Caki2 (cell line): Measurements from ENCODE around the gene TNNT1. TPM values are rescaled to one million over a fixed set of nuclear protein-coding genes. Genes with fewer than 3 reads are reported as not detected.
A peak's percentile ranks its signal among the peaks of the same experiment; 100 is the strongest.

Experiments
- DNase-seq: peaks from one replicate; pipeline ENCODE4 v3.0.0-alpha.2; 2015; ENCODE audit warnings: low read depth
- in situ Hi-C: cut with HindIII; loops from 2 replicates; pipeline ENCODE4 v1.10.0; 2016; ENCODE audit warnings: low sequenced_read_pairs, low pct_unique_long_range_greater_than_20kb, mixed read lengths
- total RNA-seq: library from RNA; depleted of rRNA; stranded (reverse); fragments of >200 nt; shearing (Covaris generic); gene quantifications from 2 replicates; pipeline ENCODE4 v1.2.3, GENCODE V29; 2014; ENCODE audit warnings: low replicate concordance

Gene TNNT1
- total RNA-seq, 1 experiment from 2014 or later = 325 TPM

GRCh38 chr19:55153652-55154264, 4.8 kb upstream of the TNNT1 start:
- DNase-seq = no peak
- in situ Hi-C loops = no loop called here

- no peak for DNase-seq
- in situ Hi-C loops = no loop called here
Observed at GRCh38 chr19:55152017-55152416, 3.0 kb upstream of the TNNT1 start.

- no peak for DNase-seq
- in situ Hi-C loops = no loop called here
Observed at GRCh38 chr19:55147545-55148251, 1.3 kb downstream of the TNNT1 start.

DNA sequence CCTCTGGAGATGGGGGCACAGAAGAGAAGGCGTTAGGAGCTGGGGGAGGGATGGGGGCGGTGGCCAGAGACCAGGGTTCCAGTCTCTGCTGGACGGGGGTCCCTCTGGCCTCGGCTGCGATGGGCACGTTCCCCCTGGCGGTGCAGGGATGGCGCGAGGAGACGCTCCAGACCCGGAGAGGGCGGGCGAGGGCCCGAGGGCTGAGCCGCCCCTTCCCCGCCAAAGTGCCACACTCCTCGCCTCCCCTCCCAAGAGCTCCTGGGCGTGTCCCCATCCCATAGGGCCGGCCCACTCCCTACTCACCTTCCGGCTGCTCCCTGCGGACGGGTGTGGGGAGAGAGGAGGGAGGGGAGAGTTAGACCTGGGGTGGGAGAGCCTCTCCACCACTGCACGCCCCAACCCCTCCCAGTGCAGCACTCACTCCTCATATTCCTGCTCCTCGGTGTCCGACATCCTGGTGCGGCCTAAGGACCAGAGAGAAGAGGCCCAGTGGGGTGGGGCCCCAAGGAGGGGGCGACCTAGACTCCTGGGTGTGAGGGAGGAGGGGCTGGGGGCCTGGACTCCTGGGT, 2.2 kb downstream of the TNNT1 start:
- in situ Hi-C loops = no loop called here
- peak; percentile 96 for DNase-seq

GRCh38 chr19:55146078-55146704, 2.8 kb downstream of the TNNT1 start:
- peak; percentile 55 for DNase-seq
- in situ Hi-C loops = no loop called here

DNA sequence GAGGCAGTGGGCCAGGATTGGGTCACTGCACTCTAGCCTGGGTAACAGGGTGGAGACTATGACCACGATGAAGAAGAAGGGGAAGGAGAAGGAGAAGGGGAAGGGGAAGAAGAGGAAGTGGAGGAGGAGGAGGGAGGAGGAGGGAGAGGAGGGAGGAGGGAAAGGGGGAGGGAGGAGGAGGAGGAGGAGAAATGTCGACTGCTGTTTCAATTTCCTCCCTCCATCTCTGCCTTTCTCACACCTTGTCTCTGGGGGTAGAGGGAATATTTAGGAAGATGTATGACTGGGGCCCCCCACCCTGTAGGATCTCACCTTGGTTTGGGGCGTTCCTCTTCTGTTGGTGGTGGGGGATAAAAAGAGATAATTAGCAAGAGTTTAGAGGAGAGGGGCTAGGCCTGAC, 3.8 kb downstream of the TNNT1 start:
- in situ Hi-C loops = no loop called here
- DNase-seq = no peak

- in situ Hi-C loops = no loop called here
- no peak for DNase-seq
Observed at GRCh38 chr19:55141696-55142095, 7.3 kb downstream of the TNNT1 start.

DNA sequence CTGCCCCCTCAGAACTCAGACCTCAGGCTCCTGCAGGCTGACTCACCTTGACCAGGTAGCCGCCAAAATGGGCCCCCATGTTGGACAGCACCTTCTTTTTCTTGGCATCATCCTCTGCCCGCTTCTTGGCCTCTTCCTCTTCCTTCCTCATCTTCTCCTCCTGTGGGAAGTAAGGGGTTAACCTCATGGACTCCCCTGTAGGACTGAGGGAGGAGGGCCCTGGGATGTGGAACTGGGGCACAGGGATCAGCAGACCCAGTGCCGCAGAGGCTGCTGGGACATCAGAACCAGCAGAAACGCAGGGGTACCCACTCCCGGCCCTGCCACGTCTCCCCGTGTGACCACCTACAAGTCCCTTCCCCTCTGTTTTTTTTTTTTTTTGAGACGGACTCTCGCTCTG, 11.1 kb downstream of the TNNT1 start:
- in situ Hi-C loops = no loop called here
- DNase-seq = no peak

- no peak for DNase-seq
- in situ Hi-C loops = no loop called here
Observed at GRCh38 chr19:55136399-55137102, 12.5 kb downstream of the TNNT1 start.

DNA sequence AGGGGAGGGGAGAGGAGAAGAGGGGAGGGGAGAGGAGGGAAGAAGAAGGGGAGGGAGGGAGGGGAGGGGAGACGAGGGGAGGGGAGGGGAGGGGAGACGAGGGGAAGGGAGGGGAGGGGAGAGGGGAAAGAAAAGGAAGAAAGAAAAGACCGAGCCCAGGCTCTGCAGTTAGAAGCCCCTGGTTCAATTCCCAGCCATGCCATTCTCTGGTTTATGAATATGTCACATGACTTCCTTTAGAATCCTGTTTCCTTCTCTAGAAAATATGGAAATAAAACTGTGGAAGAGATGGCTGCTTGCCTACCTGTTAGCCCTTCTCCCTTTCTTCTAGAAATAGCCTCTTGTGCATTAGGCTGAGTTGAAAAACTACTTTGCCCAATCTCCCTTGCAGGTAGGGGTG, 14.3 kb downstream of the TNNT1 start:
- in situ Hi-C loops = no loop called here
- no peak for DNase-seq

DNA sequence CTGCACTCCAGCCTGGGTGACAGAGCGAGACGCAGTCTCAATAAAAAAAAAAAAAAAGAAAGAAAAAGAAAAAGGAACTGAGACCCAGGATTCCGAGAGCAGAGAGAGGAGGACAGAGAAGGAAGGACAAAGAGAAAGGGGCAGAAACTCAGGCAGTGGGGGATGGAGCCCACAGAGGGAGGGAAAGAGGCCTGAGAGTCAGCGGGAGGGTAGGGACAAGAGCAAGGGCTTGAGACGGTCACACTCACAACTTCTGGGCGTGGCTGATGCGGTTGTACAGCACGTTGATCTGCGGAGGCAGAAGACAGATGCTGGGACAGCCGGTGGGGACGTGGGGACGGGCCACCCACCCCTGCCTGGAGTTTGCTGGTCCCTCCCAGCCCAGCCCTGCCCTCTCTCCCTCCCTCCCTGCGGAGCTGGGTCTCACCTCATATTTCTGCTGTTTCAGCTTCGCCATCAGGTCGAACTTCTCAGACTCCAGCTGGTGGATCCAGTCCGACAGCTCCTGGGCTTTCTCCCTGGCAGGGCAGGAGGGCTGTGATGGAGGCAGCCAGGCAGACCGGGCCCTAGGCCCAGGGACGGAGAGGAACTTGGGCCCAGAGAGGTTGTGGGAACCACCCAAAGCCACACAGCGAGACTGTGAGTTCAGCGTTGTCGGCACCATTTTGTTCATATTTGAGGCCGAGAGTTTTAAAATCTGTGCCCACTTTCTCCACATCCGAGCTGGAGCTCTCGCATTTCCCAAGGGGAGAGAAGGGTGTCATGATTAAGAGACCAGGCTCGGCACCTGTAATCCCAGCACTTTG, 15.2 kb downstream of the TNNT1 start:
- DNase-seq = no peak
- in situ Hi-C loops = no loop called here

DNA sequence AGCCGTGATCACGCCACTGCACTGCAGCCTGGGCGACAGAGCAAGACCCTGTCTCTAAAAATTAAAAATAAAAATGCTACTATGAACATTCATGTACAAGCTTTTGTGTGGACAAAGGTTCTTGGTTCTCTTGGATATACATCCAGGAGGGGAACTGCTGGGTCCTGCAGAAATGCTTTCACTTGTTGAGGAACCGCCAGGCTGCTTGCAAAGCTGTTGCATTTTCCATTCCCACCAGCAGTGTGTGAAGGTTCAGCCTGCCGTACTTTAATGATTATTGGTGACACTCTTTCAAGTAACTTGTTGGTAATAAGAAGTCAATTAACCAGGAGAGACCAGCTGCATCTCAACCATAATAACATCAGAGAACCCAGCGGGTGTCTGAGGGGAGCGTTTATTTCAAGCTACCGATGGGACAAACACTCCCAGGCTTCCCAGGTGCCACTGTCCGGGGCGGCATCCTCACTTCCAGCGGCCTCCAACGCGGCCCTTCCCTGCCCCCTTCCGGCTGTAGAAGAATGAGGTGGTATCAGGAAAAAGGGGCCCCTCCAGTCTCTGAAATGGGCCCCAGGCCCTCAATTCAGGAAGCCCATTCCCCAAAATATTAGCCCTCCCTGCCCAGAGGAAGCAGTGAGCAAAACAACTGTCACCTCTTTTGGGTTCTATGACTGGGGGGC, 16.4 kb downstream of the TNNT1 start:
- in situ Hi-C loops = no loop called here
- no peak for DNase-seq

GRCh38 chr19:55131421-55131820, 17.6 kb downstream of the TNNT1 start:
- no peak for DNase-seq
- in situ Hi-C loops = no loop called here

DNA sequence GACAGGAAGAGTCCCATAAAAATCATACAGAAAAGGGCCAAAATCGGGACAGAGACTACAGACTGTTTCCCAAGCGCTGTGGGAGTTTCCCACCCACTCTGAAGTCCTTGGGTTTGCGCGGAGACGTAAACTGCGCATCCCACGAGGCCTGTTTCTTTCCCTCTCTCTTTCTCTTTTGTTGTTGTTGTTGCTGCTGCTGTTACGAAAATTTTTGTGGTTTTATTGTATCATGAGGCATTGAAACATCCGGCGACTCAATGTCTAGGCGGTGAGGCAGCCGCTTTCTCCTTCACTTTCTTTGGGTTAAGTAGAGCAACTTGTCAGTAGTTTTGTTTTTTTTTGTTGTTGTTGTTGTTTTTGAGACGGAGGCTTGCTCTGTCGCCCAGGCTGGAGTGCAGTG, 30.0 kb downstream of the TNNT1 start:
- in situ Hi-C loops = no loop called here
- DNase-seq = no peak

- DNase-seq = no peak
- in situ Hi-C loops = no loop called here
Observed at GRCh38 chr19:55118401-55118991, 30.5 kb downstream of the TNNT1 start.

DNA sequence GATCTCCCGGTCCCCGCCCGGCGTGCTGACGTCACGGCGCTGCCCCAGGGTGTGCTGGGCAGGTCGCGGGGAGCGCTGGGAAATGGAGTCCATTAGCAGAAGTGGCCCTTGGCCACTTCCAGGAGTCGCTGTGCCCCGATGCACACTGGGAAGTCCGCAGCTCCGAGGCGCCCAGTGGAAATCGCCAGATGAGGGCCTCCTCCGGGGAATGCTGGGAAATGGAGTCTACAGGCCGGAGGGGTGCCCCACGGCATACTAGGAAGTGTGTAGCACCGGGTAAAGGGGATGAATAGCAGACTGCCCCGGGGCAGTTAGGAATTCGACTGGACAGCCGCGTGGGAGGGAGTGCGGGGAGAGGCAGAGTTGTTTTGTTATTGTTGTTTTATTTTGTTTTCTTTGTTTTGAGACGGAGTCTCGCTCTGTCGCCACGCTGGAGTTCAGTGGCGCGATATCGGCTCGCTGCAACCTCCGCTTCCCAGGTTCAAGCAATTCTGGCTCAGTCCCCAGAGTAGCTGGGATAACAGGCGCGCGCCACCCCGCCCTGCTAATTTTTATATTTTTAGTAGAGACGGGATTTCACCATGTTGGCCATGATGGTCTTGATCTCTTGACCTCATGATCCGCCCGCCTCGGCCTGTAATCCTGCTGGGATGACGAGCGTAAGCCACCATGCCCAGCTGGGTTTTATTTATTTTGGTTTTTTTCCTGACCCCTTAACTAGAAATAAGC, 31.2 kb downstream of the TNNT1 start:
- in situ Hi-C loops = no loop called here

More for the DNA sequence above, 31.2 kb downstream of the TNNT1 start:
- peak; percentile 98 for DNase-seq
